IMR-90 (cell line): ENCODE results near the gene DNAJC30. TPM values are rescaled to one million over a fixed set of nuclear protein-coding genes. Genes with fewer than 3 reads are reported as not detected.

Experiments used
- BHLHE40 ChIP-seq: fragments of 150-350 bp; IDR thresholded peaks from 2 replicates; pipeline ENCODE4 v1.6.1; 2016; ENCODE audit warnings: mild to moderate bottlenecking, low read depth, low read length
- NFE2L2 ChIP-seq: fragments of 150-350 bp; IDR thresholded peaks from 2 replicates; pipeline ENCODE4 v1.6.1; 2016; ENCODE audit warnings: low read depth, mild to moderate bottlenecking, low read length
- POLR2A ChIP-seq: IDR thresholded peaks from 2 replicates; pipeline ENCODE4 v1.6.1; 2012; ENCODE audit warnings: mild to moderate bottlenecking, low read depth, low read length
- polyA plus RNA-seq, 3 experiments: library from polyadenylated mRNA; depleted of rRNA; stranded (reverse); fragments of >200 nt; gene quantifications; 2 replicates each; pipeline ENCODE4 v1.2.3, GENCODE V29; 2012; ENCODE audit warnings: low replicate concordance in 1 of 3
- total RNA-seq: library from RNA; depleted of rRNA; stranded (reverse); fragments of >200 nt; gene quantifications from 2 replicates; pipeline ENCODE4 v1.2.3, GENCODE V29; 2012
- TF ChIP-seq, protein P1 (sequence below): conservative IDR thresholded peaks from 2 replicates; pipeline ENCODE4 v1.5.1; 2012; ENCODE audit warnings: mild to moderate bottlenecking, low read depth, low read length, improper control_type of control experiment

The DNAJC30 gene
- total and polyA plus RNA-seq, 2 of the 4 experiments (the other 2 are of a cell fraction) = 1.6 to 9.0 TPM

DNA sequence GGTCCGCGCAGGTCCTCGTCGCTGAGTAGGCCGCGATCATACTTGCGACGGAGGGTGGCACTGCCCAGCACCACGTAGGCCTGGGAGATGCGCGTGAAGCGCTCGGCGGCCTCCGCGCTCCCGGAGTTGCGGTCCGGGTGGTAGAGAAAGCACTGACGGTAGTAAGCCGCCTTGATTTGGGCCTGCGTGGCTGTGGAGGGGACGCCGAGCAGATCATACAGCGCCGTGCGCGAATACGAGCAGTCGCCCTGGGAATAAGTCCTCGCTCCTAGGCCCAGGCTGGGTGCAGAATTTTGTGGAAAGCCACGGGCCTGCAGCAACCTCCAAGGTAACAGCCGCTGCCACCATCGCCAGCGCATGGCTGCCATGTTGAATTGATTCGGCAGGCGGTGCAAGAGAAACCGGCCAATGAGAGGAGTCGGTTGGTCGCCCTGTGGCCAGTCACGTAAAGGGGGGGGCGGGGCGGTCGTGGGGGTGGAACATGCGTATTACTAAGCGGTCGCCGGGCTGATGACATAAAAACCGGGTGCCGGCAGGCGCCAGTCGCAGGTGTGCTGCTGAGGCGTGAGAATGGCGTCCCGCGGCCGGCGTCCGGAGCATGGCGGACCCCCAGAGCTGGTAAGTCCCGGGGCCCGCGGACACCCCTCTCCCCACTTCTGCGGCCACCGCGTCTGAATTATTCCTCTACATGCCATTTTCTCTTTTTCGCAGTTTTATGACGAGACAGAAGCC is at the start of gene DNAJC30, which contains the start of gene BUD23 (continued):
- TF ChIP-seq, protein P1, sequence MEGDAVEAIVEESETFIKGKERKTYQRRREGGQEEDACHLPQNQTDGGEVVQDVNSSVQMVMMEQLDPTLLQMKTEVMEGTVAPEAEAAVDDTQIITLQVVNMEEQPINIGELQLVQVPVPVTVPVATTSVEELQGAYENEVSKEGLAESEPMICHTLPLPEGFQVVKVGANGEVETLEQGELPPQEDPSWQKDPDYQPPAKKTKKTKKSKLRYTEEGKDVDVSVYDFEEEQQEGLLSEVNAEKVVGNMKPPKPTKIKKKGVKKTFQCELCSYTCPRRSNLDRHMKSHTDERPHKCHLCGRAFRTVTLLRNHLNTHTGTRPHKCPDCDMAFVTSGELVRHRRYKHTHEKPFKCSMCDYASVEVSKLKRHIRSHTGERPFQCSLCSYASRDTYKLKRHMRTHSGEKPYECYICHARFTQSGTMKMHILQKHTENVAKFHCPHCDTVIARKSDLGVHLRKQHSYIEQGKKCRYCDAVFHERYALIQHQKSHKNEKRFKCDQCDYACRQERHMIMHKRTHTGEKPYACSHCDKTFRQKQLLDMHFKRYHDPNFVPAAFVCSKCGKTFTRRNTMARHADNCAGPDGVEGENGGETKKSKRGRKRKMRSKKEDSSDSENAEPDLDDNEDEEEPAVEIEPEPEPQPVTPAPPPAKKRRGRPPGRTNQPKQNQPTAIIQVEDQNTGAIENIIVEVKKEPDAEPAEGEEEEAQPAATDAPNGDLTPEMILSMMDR = no peak
- peak; percentile 93 for TF ChIP-seq POLR2A
- 0 out of 2 replicates have a peak, but pooled peaks have one; percentile 11 for TF ChIP-seq NFE2L2
- peak; percentile 76 for TF ChIP-seq BHLHE40
